ENCODE data around the gene APOL1.
A peak's percentile ranks its signal among the peaks of the same experiment; 100 is the strongest.

DNA sequence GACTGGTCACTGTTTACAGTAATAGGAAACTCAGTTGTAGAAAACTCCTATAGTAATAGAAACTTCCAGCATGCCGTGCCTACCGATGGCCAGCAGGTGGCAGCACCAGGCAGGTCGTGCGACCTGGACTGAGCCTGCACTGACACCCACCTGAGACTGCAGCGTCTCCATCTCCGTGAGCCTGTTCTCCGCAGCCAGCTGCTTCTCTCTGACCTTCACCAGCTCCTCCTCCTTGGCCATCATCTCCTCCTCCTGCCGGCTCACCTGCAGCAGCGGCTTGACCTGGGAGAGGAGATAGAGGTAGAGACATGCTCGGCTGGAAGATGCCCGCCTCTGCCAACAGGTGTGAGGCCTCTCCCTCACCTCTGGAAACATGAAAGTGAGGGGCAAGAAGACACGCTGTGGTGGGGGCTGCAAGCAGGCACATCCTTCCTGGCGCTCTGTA is 48.5 kb downstream of the APOL1 start:
- TF ChIP-seq, protein P1, sequence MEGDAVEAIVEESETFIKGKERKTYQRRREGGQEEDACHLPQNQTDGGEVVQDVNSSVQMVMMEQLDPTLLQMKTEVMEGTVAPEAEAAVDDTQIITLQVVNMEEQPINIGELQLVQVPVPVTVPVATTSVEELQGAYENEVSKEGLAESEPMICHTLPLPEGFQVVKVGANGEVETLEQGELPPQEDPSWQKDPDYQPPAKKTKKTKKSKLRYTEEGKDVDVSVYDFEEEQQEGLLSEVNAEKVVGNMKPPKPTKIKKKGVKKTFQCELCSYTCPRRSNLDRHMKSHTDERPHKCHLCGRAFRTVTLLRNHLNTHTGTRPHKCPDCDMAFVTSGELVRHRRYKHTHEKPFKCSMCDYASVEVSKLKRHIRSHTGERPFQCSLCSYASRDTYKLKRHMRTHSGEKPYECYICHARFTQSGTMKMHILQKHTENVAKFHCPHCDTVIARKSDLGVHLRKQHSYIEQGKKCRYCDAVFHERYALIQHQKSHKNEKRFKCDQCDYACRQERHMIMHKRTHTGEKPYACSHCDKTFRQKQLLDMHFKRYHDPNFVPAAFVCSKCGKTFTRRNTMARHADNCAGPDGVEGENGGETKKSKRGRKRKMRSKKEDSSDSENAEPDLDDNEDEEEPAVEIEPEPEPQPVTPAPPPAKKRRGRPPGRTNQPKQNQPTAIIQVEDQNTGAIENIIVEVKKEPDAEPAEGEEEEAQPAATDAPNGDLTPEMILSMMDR (IDR thresholded peaks at IDR 0.05): peak; percentile 89
- TF ChIP-seq TCF7L2 (IDR thresholded peaks at IDR 0.05; ENCODE audit: low read depth, low read length): no peak

Data from Panc1 (cell line).